Astrocyte (in vitro differentiated cells and primary cell): ENCODE measurements around the gene NDUFV3.

Source experiments
- CTCF ChIP-seq: IDR thresholded peaks from 2 replicates; pipeline ENCODE4 v1.5.1; 2011; ENCODE audit warnings: low read depth, mild to moderate bottlenecking, inconsistent platforms, low read length, moderate library complexity; ENCODE audit not compliant: insufficient read depth
- EZH2 ChIP-seq: IDR thresholded peaks from 2 replicates; pipeline ENCODE4 v1.6.1; 2012; ENCODE audit warnings: mild to moderate bottlenecking, low read length, inconsistent platforms; ENCODE audit not compliant: insufficient read depth

GRCh38 chr21:42921927-42922326, 28.8 kb downstream of the NDUFV3 start:
- no peak for TF ChIP-seq CTCF
- TF ChIP-seq EZH2, result no peak
